SK-N-SH treated with all-trans-retinoic acid at 6 μM for 48 hours (cell line): Measurements from ENCODE around the gene QKI.

Experiments
- ATAC-seq: fragments of 200-7000 bp; cut with Tn5 transposase; 3 replicates; pipeline ENCODE4 v1.9.1; 2020; ENCODE audit warnings: mild to moderate bottlenecking, moderate library complexity
- ARNTL ChIP-seq: fragments of 450-650 bp; formaldehyde crosslinking; IDR thresholded peaks from 2 replicates; pipeline ENCODE4 v1.5.0; 2020; ENCODE audit warnings: low read depth, mild to moderate bottlenecking, moderate library complexity, borderline replicate concordance
- BACH2 ChIP-seq: fragments of 250-450 bp; sonication (Bioruptor Pico); IDR thresholded peaks from 2 replicates; pipeline ENCODE4 v1.9.0; 2021; ENCODE audit warnings: mild to moderate bottlenecking, borderline replicate concordance
- CSDC2 ChIP-seq: fragments of 250-450 bp; sonication (Bioruptor Pico); IDR thresholded peaks from 2 replicates; pipeline ENCODE4 v1.5.0; 2020; ENCODE audit warnings: mild to moderate bottlenecking, moderate library complexity
- ESRRG ChIP-seq: fragments of 250-450 bp; sonication (Bioruptor Pico); IDR thresholded peaks from 2 replicates; pipeline ENCODE4 v1.6.1; 2021; ENCODE audit warnings: mild to moderate bottlenecking
- ISL1 ChIP-seq: fragments of 250-450 bp; sonication (Bioruptor Pico); IDR thresholded peaks from 2 replicates; pipeline ENCODE4 v2.1.2; 2022; ENCODE audit warnings: mild to moderate bottlenecking, moderate library complexity
- OSR1 ChIP-seq: fragments of 250-450 bp; sonication (Bioruptor Pico); IDR thresholded peaks from 2 replicates; pipeline ENCODE4 v1.8.0; 2022; ENCODE audit warnings: moderate library complexity, mild to moderate bottlenecking, inconsistent platforms
- PPARA ChIP-seq: fragments of 250-450 bp; sonication (Bioruptor Pico); IDR thresholded peaks from 2 replicates; pipeline ENCODE4 v1.5.0; 2020; ENCODE audit warnings: mild to moderate bottlenecking, borderline replicate concordance
- RARB ChIP-seq: fragments of 250-450 bp; sonication (Bioruptor Pico); IDR thresholded peaks from 2 replicates; pipeline ENCODE4 v1.8.0; 2021; ENCODE audit warnings: mild to moderate bottlenecking, moderate library complexity
- SNAI2 ChIP-seq: fragments of 250-450 bp; sonication (Bioruptor Pico); IDR thresholded peaks from 2 replicates; pipeline ENCODE4 v1.5.0; 2020; ENCODE audit warnings: mild to moderate bottlenecking, moderate library complexity
- TCF4 ChIP-seq: fragments of 250-450 bp; sonication (Bioruptor Pico); IDR thresholded peaks from 2 replicates; pipeline ENCODE4 v1.8.0; 2021; ENCODE audit warnings: mild to moderate bottlenecking, moderate library complexity, borderline replicate concordance
- TOX ChIP-seq: fragments of 250-450 bp; sonication (Bioruptor Pico); IDR thresholded peaks from 2 replicates; pipeline ENCODE4 v1.8.0; 2021; ENCODE audit warnings: mild to moderate bottlenecking, moderate library complexity, borderline replicate concordance
- ZC3H10 ChIP-seq: fragments of 250-450 bp; sonication (Bioruptor Pico); IDR thresholded peaks from 2 replicates; pipeline ENCODE4 v1.5.1; 2021; ENCODE audit warnings: mild to moderate bottlenecking, moderate library complexity
- ZFP3 ChIP-seq: fragments of 250-450 bp; sonication (Bioruptor Pico); IDR thresholded peaks from 2 replicates; pipeline ENCODE4 v1.5.0; 2020; ENCODE audit warnings: mild to moderate bottlenecking, moderate library complexity
- ZNF565 ChIP-seq: fragments of 450-650 bp; formaldehyde crosslinking; conservative IDR thresholded peaks from 2 replicates; pipeline ENCODE4 v1.5.0; 2020; ENCODE audit warnings: low read depth, mild to moderate bottlenecking, moderate library complexity
- ZNF70 ChIP-seq: fragments of 450-650 bp; formaldehyde crosslinking; IDR thresholded peaks from 2 replicates; pipeline ENCODE4 v1.5.0; 2020; ENCODE audit warnings: mild to moderate bottlenecking, moderate library complexity
- ZNF8 ChIP-seq: fragments of 450-650 bp; formaldehyde crosslinking; IDR thresholded peaks from 2 replicates; pipeline ENCODE4 v1.5.0; 2020; ENCODE audit warnings: mild to moderate bottlenecking, moderate library complexity
- TF ChIP-seq, protein P1 (sequence below): fragments of 250-450 bp; sonication (Bioruptor Pico); IDR thresholded peaks from 2 replicates; pipeline ENCODE4 v1.5.1; 2021; ENCODE audit warnings: mild to moderate bottlenecking, moderate library complexity
- TF ChIP-seq, protein P2 (sequence below): fragments of 250-450 bp; sonication (Bioruptor Pico); IDR thresholded peaks from 2 replicates; pipeline ENCODE4 v1.5.1; 2020; ENCODE audit warnings: low read depth, mild to moderate bottlenecking, moderate library complexity
- TF ChIP-seq, protein P3 (sequence below): fragments of 250-450 bp; sonication (Bioruptor Pico); IDR thresholded peaks from 2 replicates; pipeline ENCODE4 v1.5.0; 2020; ENCODE audit warnings: mild to moderate bottlenecking, moderate library complexity
- TF ChIP-seq, protein P4 (sequence below): fragments of 250-450 bp; sonication (Bioruptor Pico); IDR thresholded peaks from 2 replicates; pipeline ENCODE4 v1.8.0; 2021; ENCODE audit warnings: low read depth, mild to moderate bottlenecking, moderate library complexity, borderline replicate concordance

Gene QKI

DNA sequence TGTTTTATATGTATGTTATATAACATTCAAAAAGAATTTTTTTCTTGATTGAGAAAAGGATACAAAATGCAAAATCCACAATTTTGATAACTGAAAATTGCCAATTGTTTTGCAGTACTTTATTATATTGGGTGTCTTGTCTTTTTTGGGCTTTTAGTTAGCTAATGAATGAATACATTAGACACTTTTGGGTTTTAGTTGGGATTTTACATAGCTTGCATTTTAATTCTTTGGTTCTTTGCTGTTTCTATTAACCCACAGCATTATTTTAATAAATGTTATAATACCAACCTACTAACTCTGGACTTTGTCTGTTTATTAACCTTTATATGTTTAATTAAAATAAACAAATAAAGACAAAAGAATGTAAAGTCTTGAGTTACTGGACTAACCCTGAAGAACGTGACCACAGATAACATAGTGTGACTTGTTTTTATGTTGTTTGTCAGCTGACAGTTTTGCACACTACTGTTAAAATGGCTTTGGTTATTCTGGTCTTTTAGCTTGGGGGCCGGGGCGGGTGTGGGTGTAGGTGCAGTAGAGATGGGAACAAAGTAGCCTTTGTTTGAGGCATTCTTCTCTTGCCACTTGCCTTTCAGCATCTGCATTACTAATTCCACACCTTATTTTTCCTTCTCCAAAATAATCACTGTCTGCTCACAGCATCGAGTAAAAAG, 159.1 kb downstream of the QKI start:
- TF ChIP-seq PPARA: no peak
- TF ChIP-seq ESRRG: no peak
- no peak for TF ChIP-seq ZNF565 (CRISPR knock-in tag)
- TF ChIP-seq CSDC2: no peak
- TF ChIP-seq TOX (CRISPR knock-in tag): no peak
- no peak for TF ChIP-seq RARB (CRISPR knock-in tag)
- no peak for TF ChIP-seq OSR1
- TF ChIP-seq ISL1 (CRISPR knock-in tag): no peak
- TF ChIP-seq ZNF70 (CRISPR knock-in tag): no peak
- TF ChIP-seq BACH2 (CRISPR knock-in tag): no peak
- TF ChIP-seq, protein P1, sequence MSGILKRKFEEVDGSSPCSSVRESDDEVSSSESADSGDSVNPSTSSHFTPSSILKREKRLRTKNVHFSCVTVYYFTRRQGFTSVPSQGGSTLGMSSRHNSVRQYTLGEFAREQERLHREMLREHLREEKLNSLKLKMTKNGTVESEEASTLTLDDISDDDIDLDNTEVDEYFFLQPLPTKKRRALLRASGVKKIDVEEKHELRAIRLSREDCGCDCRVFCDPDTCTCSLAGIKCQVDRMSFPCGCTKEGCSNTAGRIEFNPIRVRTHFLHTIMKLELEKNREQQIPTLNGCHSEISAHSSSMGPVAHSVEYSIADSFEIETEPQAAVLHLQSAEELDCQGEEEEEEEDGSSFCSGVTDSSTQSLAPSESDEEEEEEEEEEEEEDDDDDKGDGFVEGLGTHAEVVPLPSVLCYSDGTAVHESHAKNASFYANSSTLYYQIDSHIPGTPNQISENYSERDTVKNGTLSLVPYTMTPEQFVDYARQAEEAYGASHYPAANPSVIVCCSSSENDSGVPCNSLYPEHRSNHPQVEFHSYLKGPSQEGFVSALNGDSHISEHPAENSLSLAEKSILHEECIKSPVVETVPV (CRISPR knock-in tag): no peak
- no peak for TF ChIP-seq SNAI2 (CRISPR knock-in tag)
- TF ChIP-seq, protein P2, sequence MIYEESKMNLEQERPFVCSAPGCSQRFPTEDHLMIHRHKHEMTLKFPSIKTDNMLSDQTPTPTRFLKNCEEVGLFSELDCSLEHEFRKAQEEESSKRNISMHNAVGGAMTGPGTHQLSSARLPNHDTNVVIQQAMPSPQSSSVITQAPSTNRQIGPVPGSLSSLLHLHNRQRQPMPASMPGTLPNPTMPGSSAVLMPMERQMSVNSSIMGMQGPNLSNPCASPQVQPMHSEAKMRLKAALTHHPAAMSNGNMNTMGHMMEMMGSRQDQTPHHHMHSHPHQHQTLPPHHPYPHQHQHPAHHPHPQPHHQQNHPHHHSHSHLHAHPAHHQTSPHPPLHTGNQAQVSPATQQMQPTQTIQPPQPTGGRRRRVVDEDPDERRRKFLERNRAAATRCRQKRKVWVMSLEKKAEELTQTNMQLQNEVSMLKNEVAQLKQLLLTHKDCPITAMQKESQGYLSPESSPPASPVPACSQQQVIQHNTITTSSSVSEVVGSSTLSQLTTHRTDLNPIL (CRISPR knock-in tag): no peak
- no peak for TF ChIP-seq ZFP3
- TF ChIP-seq, protein P3, sequence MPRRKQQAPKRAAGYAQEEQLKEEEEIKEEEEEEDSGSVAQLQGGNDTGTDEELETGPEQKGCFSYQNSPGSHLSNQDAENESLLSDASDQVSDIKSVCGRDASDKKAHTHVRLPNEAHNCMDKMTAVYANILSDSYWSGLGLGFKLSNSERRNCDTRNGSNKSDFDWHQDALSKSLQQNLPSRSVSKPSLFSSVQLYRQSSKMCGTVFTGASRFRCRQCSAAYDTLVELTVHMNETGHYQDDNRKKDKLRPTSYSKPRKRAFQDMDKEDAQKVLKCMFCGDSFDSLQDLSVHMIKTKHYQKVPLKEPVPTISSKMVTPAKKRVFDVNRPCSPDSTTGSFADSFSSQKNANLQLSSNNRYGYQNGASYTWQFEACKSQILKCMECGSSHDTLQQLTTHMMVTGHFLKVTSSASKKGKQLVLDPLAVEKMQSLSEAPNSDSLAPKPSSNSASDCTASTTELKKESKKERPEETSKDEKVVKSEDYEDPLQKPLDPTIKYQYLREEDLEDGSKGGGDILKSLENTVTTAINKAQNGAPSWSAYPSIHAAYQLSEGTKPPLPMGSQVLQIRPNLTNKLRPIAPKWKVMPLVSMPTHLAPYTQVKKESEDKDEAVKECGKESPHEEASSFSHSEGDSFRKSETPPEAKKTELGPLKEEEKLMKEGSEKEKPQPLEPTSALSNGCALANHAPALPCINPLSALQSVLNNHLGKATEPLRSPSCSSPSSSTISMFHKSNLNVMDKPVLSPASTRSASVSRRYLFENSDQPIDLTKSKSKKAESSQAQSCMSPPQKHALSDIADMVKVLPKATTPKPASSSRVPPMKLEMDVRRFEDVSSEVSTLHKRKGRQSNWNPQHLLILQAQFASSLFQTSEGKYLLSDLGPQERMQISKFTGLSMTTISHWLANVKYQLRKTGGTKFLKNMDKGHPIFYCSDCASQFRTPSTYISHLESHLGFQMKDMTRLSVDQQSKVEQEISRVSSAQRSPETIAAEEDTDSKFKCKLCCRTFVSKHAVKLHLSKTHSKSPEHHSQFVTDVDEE: no peak
- no peak for TF ChIP-seq ARNTL (CRISPR knock-in tag)
- no peak for TF ChIP-seq ZNF8
- no peak for TF ChIP-seq TCF4 (CRISPR knock-in tag)
- ATAC-seq: no peak

DNA sequence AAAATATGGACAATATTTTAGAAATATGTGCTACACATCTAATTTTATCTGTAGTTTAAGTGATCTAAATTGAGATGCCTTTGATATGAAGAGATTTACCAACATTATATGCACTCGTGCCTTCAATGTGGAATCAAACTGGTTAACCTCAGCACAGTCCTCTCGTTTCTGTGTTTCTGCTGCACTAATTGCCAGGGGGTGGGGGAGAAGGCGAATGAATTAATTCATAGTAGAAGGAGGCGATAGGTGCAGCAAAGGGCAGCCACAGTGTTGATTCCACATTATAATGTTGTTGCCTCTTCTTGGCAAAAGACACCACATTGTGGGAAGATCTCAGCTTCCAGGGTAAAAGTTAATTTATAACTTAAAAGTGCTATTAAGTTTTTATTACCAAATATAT, 161.6 kb downstream of the QKI start:
- TF ChIP-seq, protein P3: no peak
- TF ChIP-seq ZC3H10 (CRISPR knock-in tag) (no peak), CSDC2 (no peak), ZFP3 (no peak), SNAI2 (CRISPR knock-in tag) (no peak), ZNF565 (CRISPR knock-in tag) (no peak), BACH2 (CRISPR knock-in tag) (no peak), ZNF70 (CRISPR knock-in tag) (no peak), TOX (CRISPR knock-in tag) (no peak), ESRRG (no peak)
- TF ChIP-seq, protein P4, sequence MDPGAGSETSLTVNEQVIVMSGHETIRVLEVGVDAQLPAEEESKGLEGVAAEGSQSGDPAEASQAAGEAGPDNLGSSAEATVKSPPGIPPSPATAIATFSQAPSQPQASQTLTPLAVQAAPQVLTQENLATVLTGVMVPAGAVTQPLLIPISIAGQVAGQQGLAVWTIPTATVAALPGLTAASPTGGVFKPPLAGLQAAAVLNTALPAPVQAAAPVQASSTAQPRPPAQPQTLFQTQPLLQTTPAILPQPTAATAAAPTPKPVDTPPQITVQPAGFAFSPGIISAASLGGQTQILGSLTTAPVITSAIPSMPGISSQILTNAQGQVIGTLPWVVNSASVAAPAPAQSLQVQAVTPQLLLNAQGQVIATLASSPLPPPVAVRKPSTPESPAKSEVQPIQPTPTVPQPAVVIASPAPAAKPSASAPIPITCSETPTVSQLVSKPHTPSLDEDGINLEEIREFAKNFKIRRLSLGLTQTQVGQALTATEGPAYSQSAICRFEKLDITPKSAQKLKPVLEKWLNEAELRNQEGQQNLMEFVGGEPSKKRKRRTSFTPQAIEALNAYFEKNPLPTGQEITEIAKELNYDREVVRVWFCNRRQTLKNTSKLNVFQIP: no peak
- TF ChIP-seq, protein P2 (CRISPR knock-in tag): no peak
- no peak for ATAC-seq
